ENCODE data around the gene NEK10.

Gene NEK10

DNA sequence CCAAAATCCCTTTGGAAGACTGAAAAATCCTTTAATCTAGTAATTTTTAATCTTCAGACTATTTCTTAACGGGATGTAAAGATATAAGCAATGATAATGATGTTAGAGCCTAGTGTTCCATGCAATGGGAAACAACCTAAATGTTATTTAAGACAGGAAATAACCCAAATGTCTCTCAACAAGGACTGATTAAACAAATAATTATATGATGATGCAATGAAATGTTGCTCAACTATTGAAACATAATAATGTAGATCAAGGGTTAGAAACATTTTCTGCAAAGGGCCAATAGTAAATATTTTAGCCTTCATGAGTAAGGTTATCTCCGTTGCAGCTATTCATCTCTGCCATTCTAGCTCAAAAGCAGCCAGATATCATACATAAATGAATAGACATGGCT lies 275.4 kb downstream of the NEK10 start:
- Histone ChIP-seq H3K4me3 (ENCODE audit: low read depth, low read length) (no peak overlapping the region), H3K27me3 (no peaks in the 10 kb centered on the region), H3K4me1 (no peaks in the 10 kb centered on the region), H3K9me3 (no peaks in the 10 kb centered on the region), H3K36me3 (no peaks in the 10 kb centered on the region)
- DNase-seq: no peak
- TF ChIP-seq, protein P1, sequence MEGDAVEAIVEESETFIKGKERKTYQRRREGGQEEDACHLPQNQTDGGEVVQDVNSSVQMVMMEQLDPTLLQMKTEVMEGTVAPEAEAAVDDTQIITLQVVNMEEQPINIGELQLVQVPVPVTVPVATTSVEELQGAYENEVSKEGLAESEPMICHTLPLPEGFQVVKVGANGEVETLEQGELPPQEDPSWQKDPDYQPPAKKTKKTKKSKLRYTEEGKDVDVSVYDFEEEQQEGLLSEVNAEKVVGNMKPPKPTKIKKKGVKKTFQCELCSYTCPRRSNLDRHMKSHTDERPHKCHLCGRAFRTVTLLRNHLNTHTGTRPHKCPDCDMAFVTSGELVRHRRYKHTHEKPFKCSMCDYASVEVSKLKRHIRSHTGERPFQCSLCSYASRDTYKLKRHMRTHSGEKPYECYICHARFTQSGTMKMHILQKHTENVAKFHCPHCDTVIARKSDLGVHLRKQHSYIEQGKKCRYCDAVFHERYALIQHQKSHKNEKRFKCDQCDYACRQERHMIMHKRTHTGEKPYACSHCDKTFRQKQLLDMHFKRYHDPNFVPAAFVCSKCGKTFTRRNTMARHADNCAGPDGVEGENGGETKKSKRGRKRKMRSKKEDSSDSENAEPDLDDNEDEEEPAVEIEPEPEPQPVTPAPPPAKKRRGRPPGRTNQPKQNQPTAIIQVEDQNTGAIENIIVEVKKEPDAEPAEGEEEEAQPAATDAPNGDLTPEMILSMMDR (IDR thresholded peaks at IDR 0.05; ENCODE audit: low read depth, low read length): no peak

DNA sequence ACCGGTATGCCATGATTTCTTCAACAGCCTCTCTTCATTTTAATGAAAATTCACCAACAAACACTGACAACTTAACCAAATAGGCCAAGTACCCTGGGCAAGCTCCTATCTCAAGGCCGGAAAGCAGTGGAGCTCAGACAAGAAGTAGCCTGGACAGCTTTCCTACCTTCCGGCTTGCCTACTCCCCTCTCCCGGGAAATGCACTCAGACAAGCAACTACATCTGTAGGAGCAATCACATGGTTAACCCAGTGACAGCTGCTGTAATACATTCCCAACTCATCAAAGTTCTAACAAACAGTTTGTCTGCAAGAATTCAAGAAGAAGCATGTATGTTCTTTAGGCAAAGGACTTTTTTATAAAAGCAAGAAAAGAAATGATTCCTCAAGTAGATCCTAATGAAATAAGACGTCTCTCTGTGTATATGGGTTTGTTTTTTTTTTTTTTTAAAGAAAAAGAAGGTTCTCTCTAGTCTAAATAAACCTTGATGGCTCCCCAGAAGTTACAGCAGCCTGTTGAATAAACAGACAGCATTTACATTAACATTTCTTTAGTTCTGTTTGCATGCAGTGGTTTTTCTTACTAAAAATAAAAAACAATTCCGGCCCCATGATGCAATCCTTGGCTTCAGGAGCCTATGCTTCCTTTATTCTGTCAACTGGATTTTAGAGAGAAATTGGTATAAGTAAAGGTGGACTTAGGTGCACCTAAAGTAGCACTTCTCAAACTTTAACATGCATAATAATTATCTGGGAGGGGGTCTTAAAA lies 278.7 kb downstream of the NEK10 start:
- TF ChIP-seq, protein P1 (IDR thresholded peaks at IDR 0.05; ENCODE audit: low read depth, low read length): no peak
- DNase-seq: no peak
- H3K9me3 ChIP-seq: no peaks in the 10 kb centered on the region
- no peaks in the 10 kb centered on the region for H3K36me3 ChIP-seq
- H3K4me1 ChIP-seq: no peaks in the 10 kb centered on the region
- no peaks in the 10 kb centered on the region for H3K27me3 ChIP-seq
- no peak overlapping the region for H3K4me3 ChIP-seq (ENCODE audit: low read depth, low read length)

DNA sequence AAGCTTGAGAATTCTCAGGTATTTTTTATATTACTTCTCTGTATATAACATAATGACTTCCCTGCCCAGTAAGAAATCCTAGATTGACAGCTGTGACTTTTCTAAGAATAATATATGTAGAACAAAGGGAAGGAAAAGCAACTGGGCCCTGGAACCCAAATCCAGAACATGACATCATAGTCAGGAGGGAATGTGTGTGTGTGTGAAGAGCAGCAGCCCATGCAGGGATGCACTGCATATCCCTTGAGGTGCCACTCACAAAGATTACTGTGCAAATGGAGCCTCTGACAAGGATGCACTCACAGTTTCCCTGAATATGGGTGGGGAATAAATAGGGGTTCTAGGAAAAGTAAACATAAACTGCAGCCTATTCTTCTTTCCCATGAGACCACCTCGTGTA lies 279.5 kb downstream of the NEK10 start:
- Histone ChIP-seq H3K4me3 (ENCODE audit: low read depth, low read length) (no peak overlapping the region), H3K36me3 (no peaks in the 10 kb centered on the region), H3K4me1 (no peaks in the 10 kb centered on the region), H3K27me3 (no peaks in the 10 kb centered on the region), H3K9me3 (no peaks in the 10 kb centered on the region)
- TF ChIP-seq, protein P1 (IDR thresholded peaks at IDR 0.05; ENCODE audit: low read depth, low read length): no peak
- DNase-seq: no peak

DNA sequence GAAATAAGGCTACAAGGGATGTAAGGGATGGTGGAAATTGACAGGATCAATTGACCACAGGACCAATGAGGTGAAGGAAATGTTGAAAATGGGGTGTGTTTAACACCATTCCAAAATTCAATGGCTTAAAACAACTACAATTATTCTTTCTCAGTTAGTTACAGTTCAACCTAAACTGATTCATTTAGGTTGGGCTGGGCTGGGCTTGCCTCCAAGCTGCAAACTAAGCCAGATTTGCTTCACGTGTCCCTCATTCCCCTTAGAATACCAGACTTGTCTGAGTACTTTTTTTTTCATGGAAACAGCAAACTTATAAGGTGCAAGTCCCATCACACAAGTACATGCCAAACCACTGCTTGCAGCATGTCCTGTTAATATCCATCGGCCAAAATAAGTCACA lies 280.1 kb downstream of the NEK10 start:
- no peak for DNase-seq
- H3K27me3 ChIP-seq: no peaks in the 10 kb centered on the region
- no peaks in the 10 kb centered on the region for H3K4me1 ChIP-seq
- no peaks in the 10 kb centered on the region for H3K36me3 ChIP-seq
- H3K4me3 ChIP-seq (ENCODE audit: low read depth, low read length): no peak overlapping the region
- H3K9me3 ChIP-seq: no peaks in the 10 kb centered on the region
- TF ChIP-seq, protein P1 (IDR thresholded peaks at IDR 0.05; ENCODE audit: low read depth, low read length): no peak

DNA sequence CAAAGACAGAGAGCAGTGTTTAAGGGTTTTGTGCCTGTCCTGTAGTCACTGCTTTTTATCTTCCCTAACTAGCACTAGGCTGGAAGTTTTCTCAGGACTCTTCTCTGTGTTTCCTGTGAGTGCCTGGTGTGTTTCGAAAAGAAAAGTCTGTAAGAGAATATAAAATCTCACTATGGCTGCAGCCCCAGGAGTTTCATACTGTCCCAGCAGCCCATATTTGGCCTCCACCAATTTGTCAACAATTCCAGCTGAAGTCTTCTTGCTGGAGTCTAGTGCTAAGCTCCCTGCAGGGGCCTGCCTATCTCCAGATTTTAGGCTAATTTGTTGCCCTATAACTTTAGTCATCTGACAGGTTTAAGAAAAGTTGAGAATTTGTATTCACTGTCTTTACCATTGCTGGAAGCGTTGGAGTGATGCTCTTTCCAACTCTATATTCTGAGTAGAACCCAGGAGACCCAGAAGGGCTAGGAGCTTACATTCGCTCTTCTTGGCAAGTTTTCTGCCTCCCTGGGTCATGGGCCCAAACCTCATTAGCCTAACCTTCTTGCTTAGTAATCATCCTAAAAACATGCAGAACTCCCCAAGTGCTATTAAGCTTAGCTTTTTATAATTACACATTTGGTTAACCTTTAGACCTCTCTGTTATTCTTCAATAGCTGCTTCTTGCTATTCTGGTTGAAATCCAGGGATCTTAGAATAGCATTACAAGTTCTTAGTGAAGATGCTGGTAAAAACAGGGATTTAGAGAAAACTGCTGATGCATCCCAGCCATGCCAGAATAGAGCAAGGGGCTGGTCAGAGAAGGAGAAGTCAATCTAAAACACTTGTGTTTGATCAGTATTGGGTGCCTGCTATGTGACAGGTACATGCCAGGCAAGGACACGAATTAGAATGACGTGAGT lies 283.1 kb downstream of the NEK10 start:
- TF ChIP-seq, protein P1 (IDR thresholded peaks at IDR 0.05; ENCODE audit: low read depth, low read length): no peak
- Histone ChIP-seq H3K4me3 (ENCODE audit: low read depth, low read length) (no peak overlapping the region), H3K4me1 (no peaks in the 10 kb centered on the region), H3K9me3 (no peaks in the 10 kb centered on the region), H3K36me3 (no peaks in the 10 kb centered on the region), H3K27me3 (no peaks in the 10 kb centered on the region)
- DNase-seq: no peak

All from BE2C (cell line).